ENCODE measurements around the gene SORL1-AS1.

Gene SORL1-AS1

GRCh38 chr11:121472312-121472711 is 19.5 kb upstream of the SORL1-AS1 start:
- Histone ChIP-seq H3K27me3 (no peaks in the 10 kb centered on the region), H3K27ac (no peak overlapping the region), H3K9me3 (no peaks in the 10 kb centered on the region), H3K4me3 (no peak overlapping the region), H3K4me1 (peaks cover 3% of the 10 kb centered on the region), H3K36me3 (replicated peaks in 1 of 2; ENCODE audit: insufficient read depth in 1 of 2, low read depth in 2 of 2) (no peaks in the 10 kb centered on the region)
- ATAC-seq: no peak
- 57 to 64% methylated on average over 2 of the region's 2 CpGs for WGBS, 2 donors
- no peak for DNase-seq
- intact Hi-C loops (cut with DNase I): no loop called here
- no peak for TF ChIP-seq POLR2A (IDR thresholded peaks at IDR 0.05)

GRCh38 chr11:121471167-121471566 is 18.4 kb upstream of the SORL1-AS1 start:
- no peaks in the 10 kb centered on the region for H3K9me3 ChIP-seq
- no peaks in the 10 kb centered on the region for H3K27me3 ChIP-seq
- TF ChIP-seq CTCF (IDR thresholded peaks at IDR 0.05) (no peak), POLR2A (IDR thresholded peaks at IDR 0.05) (no peak)
- H3K4me1 ChIP-seq: peaks cover 12% of the 10 kb centered on the region
- WGBS, 2 donors: 78 to 83% methylated on average over 9 to 12 of the region's 12 CpGs
- ATAC-seq (no peak), DNase-seq (no peak)
- no peak overlapping the region for H3K27ac ChIP-seq
- no peaks in the 10 kb centered on the region for H3K36me3 ChIP-seq (replicated peaks in 1 of 2; ENCODE audit: insufficient read depth in 1 of 2, low read depth in 2 of 2)
- intact Hi-C loops (cut with DNase I): no loop called here
- no peak overlapping the region for H3K4me3 ChIP-seq

GRCh38 chr11:121469910-121470309 is 17.1 kb upstream of the SORL1-AS1 start:
- H3K36me3 ChIP-seq (replicated peaks in 1 of 2; ENCODE audit: insufficient read depth in 1 of 2, low read depth in 2 of 2): no peaks in the 10 kb centered on the region
- 65 to 75% methylated on average over 5 of the region's 5 CpGs for WGBS, 2 donors
- H3K4me1 ChIP-seq: peaks cover 25% of the 10 kb centered on the region

DNA sequence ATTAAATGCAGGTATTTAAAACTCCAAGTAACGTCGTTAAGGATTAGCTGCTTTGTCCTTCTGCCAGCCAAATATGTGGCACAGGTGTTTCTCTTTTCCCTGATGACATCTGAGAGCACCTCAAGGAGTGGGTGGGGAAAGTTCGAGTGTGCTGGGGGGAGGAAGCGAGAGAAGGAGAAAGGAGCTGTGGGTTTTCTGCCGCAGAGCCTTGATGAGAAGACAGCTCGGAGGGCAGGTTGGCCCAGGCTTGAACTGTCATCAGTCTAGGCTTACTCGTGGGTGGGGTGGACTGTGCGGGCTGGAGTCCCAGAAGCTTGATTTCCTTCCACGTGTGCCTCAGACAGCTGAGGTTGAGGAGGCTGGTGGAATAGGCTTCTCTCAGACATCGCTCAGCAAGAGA is 15.2 kb upstream of the SORL1-AS1 start:
- peak overlapping the region in 1 of 4 donors; percentile 79 for H3K27ac ChIP-seq
- H3K4me3 ChIP-seq: no peak overlapping the region
- H3K9me3 ChIP-seq: no peaks in the 10 kb centered on the region
- peaks cover 28% of the 10 kb centered on the region for H3K4me1 ChIP-seq
- no peaks in the 10 kb centered on the region for H3K36me3 ChIP-seq (replicated peaks in 1 of 2; ENCODE audit: insufficient read depth in 1 of 2, low read depth in 2 of 2)
- intact Hi-C loops (cut with DNase I): no loop called here
- ATAC-seq: no peak
- DNase-seq: no peak
- H3K27me3 ChIP-seq: no peaks in the 10 kb centered on the region
- no peak for TF ChIP-seq POLR2A (IDR thresholded peaks at IDR 0.05)
- WGBS, 2 donors: 42 to 46% methylated on average over 10 of the region's 10 CpGs

More at GRCh38 chr11:121469910-121470309, 17.1 kb upstream of the SORL1-AS1 start:
- H3K9me3 ChIP-seq: no peaks in the 10 kb centered on the region
- ATAC-seq (no peak), DNase-seq (no peak)
- TF ChIP-seq POLR2A (IDR thresholded peaks at IDR 0.05) (no peak), CTCF (IDR thresholded peaks at IDR 0.05) (no peak)
- no peak overlapping the region for H3K4me3 ChIP-seq
- H3K27me3 ChIP-seq: no peaks in the 10 kb centered on the region
- H3K27ac ChIP-seq: no peak overlapping the region
- intact Hi-C loops (cut with DNase I): no loop called here

GRCh38 chr11:121467471-121467870 is 14.7 kb upstream of the SORL1-AS1 start:
- intact Hi-C loops (cut with DNase I): no loop called here
- DNase-seq (no peak), ATAC-seq (no peak)
- no peaks in the 10 kb centered on the region for H3K36me3 ChIP-seq (replicated peaks in 1 of 2; ENCODE audit: insufficient read depth in 1 of 2, low read depth in 2 of 2)
- 63 to 76% methylated on average over 2 of the region's 2 CpGs for WGBS, 2 donors
- H3K27me3 ChIP-seq: no peaks in the 10 kb centered on the region
- no peak for TF ChIP-seq CTCF (IDR thresholded peaks at IDR 0.05)
- no peak for TF ChIP-seq POLR2A (IDR thresholded peaks at IDR 0.05)
- no peak overlapping the region for H3K4me3 ChIP-seq
- peak overlapping the region; percentile 48 to 83 (median 78) for H3K27ac ChIP-seq
- H3K9me3 ChIP-seq: no peaks in the 10 kb centered on the region
- peaks cover 28% of the 10 kb centered on the region for H3K4me1 ChIP-seq

DNA sequence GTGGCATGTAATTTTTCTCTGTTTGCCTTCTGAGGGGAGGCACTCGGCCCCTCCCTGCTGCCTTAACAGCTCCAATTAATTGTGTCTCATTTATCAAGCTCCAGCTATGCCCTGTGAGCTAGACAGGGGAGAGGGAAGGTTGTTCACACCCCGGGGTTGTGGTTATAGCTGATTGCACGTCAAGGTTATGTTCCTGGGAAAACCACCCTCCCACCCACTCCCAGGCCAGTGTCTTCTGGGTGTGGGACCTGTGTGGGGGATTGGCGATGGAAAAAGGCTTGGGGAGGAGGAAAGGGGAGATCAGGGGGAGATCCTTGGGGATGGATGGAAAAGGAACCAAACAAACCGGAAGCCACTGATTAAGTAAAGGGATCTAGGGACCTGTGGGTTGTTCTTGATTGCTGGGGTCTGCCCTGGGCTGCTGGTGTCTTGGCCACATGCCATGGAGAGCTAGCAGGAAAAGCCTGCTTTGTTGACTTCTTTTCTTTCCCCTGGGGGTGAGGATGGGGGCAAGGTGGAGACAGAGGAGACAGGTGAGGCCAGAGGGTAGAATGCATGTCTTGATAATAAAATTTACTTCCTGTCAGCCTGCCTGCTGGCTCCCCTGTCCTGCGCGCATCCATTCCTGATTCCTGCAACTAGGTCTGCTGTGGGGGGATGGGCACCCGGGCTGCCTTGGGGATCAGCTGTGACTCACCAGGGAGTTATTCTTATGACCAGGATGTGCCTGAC is 13.5 kb upstream of the SORL1-AS1 start:
- peak in 1 of 3 donors; percentile 18 for TF ChIP-seq POLR2A (IDR thresholded peaks at IDR 0.05)
- TF ChIP-seq CTCF (IDR thresholded peaks at IDR 0.05): no peak
- ATAC-seq: peak; percentile 89
- Histone ChIP-seq H3K9me3 (no peaks in the 10 kb centered on the region), H3K27ac (peak overlapping the region; percentile 61 to 83 (median 78)), H3K36me3 (replicated peaks in 1 of 2; ENCODE audit: insufficient read depth in 1 of 2, low read depth in 2 of 2) (no peaks in the 10 kb centered on the region), H3K4me3 (no peak overlapping the region), H3K4me1 (peaks cover 28% of the 10 kb centered on the region), H3K27me3 (no peaks in the 10 kb centered on the region)
- intact Hi-C loops (cut with DNase I): no loop called here
- WGBS, 2 donors: 6 to 13% methylated on average over 8 of the region's 8 CpGs
- peak; percentile 81 to 92 (median 88) for DNase-seq
